K562 (cell line): Measurements from ENCODE around the gene FSHR. TPM values are rescaled to one million over a fixed set of nuclear protein-coding genes. Genes with fewer than 3 reads are reported as not detected.

Source experiments
- ATAC-seq: fragments of 200-7000 bp; cut with Tn5 transposase; 3 replicates; pipeline ENCODE4 v1.9.1; 2020; ENCODE audit warnings: moderate library complexity
- BruUV-seq: library from RNA; stranded (reverse); fragments of 400-500 nt; replicated peaks from 2 replicates; lab custom pipeline; 2021; lab: Mats Ljungman, UMichigan
- CTCF ChIA-PET: fragments of 300-600 bp; formaldehyde crosslinking; extraction: SDS; loops from one replicate; lab custom pipeline; 2021; ENCODE audit warnings: low intra/inter-chr PET ratio; lab: Yijun Ruan, JAX
- POLR2A ChIA-PET: fragments of 300-600, 350-650 bp; sonication (Branson Sonifier 250); formaldehyde crosslinking; extraction: SDS; loops from one replicate; lab custom pipeline; 2021; ENCODE audit warnings: antibody characterized with exemption, inconsistent platforms; lab: Yijun Ruan, JAX
- DNase-seq, 4 experiments: peaks; one replicate each; pipeline versions ENCODE4 v3.0.0 to v3.0.0-alpha.2; 2011 to 2018; ENCODE audit warnings: low spot score in 3 of 4, mixed read lengths in 3 of 4; ENCODE audit errors: extremely low read depth in 1 of 4
- FAIRE-seq: peaks from 2 replicates; lab custom pipeline; 2011; peaks lifted over from hg19 to GRCh38; lab: Jason Lieb, UNC
- H2AFZ ChIP-seq: 2 replicates; pipeline ENCODE4 v1.6.0; 2011; ENCODE audit warnings: low read depth, low read length, control low read depth, inconsistent platforms
- H3K27ac ChIP-seq: fragments of 200-600 bp; 3 replicates; pipeline ENCODE4 v1.8.0; 2011; ENCODE audit warnings: low read depth, mild to moderate bottlenecking, control low read depth, inconsistent platforms, low read length, moderate library complexity, mixed read lengths; ENCODE audit errors: extremely low read depth
- H3K27me3 ChIP-seq, 2 experiments: fragments of 300-600 bp in 1 of 2; 2 replicates in 1 of 2; 3 replicates in 1 of 2; pipeline versions ENCODE4 v1.6.0 to v1.8.0; 2011; ENCODE audit warnings: inconsistent platforms in 2 of 2, low read length in 2 of 2, mild to moderate bottlenecking in 1 of 2, mixed read lengths in 1 of 2, moderate library complexity in 1 of 2; ENCODE audit not compliant: control insufficient read depth in 2 of 2, insufficient read depth in 2 of 2
- H3K36me3 ChIP-seq: fragments of 300-600 bp; 3 replicates; pipeline ENCODE4 v1.8.0; 2011; ENCODE audit warnings: mild to moderate bottlenecking, low read length, inconsistent platforms; ENCODE audit not compliant: control insufficient read depth, insufficient read depth
- H3K4me1 ChIP-seq, 2 experiments: fragments of 200-600 bp in 1 of 2; replicated peaks in 1 of 2; 2 replicates in 1 of 2; 3 replicates in 1 of 2; pipeline versions ENCODE4 v1.5.1 to v1.8.0; 2011; ENCODE audit warnings: inconsistent platforms in 2 of 2, low read length in 2 of 2, mild to moderate bottlenecking in 1 of 2, mixed read lengths in 1 of 2, moderate library complexity in 1 of 2; ENCODE audit not compliant: control insufficient read depth in 2 of 2, insufficient read depth in 2 of 2
- H3K4me2 ChIP-seq: 2 replicates; pipeline ENCODE4 v1.6.1; 2011; ENCODE audit warnings: low read length, control low read depth, inconsistent platforms, mixed read lengths; ENCODE audit not compliant: insufficient read depth
- H3K4me3 ChIP-seq: fragments of 200-600 bp; sonication (generic), shearing (Covaris generic); 2 replicates; pipeline ENCODE4 v1.5.1; 2016; ENCODE audit warnings: control low read depth, inconsistent platforms
- H3K79me2 ChIP-seq: fragments of 200-600 bp; 3 replicates; pipeline ENCODE4 v1.8.0; 2011; ENCODE audit warnings: low read length, inconsistent platforms; ENCODE audit not compliant: control insufficient read depth, insufficient read depth
- H3K9ac ChIP-seq, 2 experiments: 2 replicates each; pipeline versions ENCODE4 v1.6.0 to v1.6.1; 2011; ENCODE audit warnings: low read depth in 2 of 2, low read length in 2 of 2, control low read depth in 1 of 2, inconsistent platforms in 1 of 2, mild to moderate bottlenecking in 1 of 2, mixed read lengths in 1 of 2; ENCODE audit not compliant: insufficient read depth in 1 of 2
- H3K9me1 ChIP-seq: one replicate; pipeline ENCODE4 v1.6.0; 2011; ENCODE audit warnings: inconsistent platforms, mild to moderate bottlenecking, low read length, moderate library complexity; ENCODE audit not compliant: control insufficient read depth, insufficient read depth
- H3K9me3 ChIP-seq: replicated peaks from 2 replicates; pipeline ENCODE4 v1.5.1; 2011; ENCODE audit warnings: low read depth, low read length, inconsistent platforms; ENCODE audit not compliant: control insufficient read depth, insufficient read depth
- H4K20me1 ChIP-seq: replicated peaks from 2 replicates; pipeline ENCODE4 v1.6.1; 2011; ENCODE audit warnings: low read length, inconsistent platforms, mixed read lengths; ENCODE audit not compliant: control insufficient read depth, insufficient read depth
- ARID3A ChIP-seq: IDR thresholded peaks from 2 replicates; pipeline ENCODE4 v1.6.1; 2012; ENCODE audit warnings: low read depth, low read length, improper control_type of control experiment, borderline replicate concordance
- ATF6 ChIP-seq: sonication (generic); formaldehyde crosslinking; IDR thresholded peaks from 2 replicates; pipeline ENCODE4 v1.4.0; 2020; ENCODE audit warnings: mild to moderate bottlenecking, missing genetic modification reagents
- CREB5 ChIP-seq: fragments of 250-450 bp; sonication (Bioruptor Pico); IDR thresholded peaks from 2 replicates; pipeline ENCODE4 v1.5.0; 2020; ENCODE audit warnings: mild to moderate bottlenecking
- NR2F6 ChIP-seq: fragments of 450-650 bp; formaldehyde crosslinking; IDR thresholded peaks from 2 replicates; pipeline ENCODE4 v1.4.0; 2020; ENCODE audit warnings: mild to moderate bottlenecking
- RERE ChIP-seq: sonication (generic); formaldehyde crosslinking; IDR thresholded peaks from 2 replicates; pipeline ENCODE4 v1.8.0; 2023; ENCODE audit warnings: missing genetic modification reagents, mild to moderate bottlenecking, borderline replicate concordance
- RFX5 ChIP-seq: IDR thresholded peaks from 2 replicates; pipeline ENCODE4 v1.6.1; 2011; ENCODE audit warnings: low read depth, mild to moderate bottlenecking, improper control_type of control experiment, low read length
- ZBTB26 ChIP-seq: fragments of 450-650 bp; formaldehyde crosslinking; IDR thresholded peaks from 2 replicates; pipeline ENCODE4 v1.4.0; 2022; ENCODE audit warnings: missing genetic modification characterization
- ZNF431 ChIP-seq: sonication (generic); formaldehyde crosslinking; IDR thresholded peaks from 2 replicates; pipeline ENCODE4 v1.8.0; 2022; ENCODE audit warnings: mild to moderate bottlenecking, missing genetic modification reagents
- WGBS: fragments of 100-300 bp; shearing (Covaris generic); methylation state at CpG from one replicate; pipeline ENCODE4 v1.1.6; 2016; ENCODE audit warnings: low coverage, mixed read lengths; ENCODE audit not compliant: insufficient coverage; ENCODE audit errors: missing lambda C conversion rate; 5-methylcytosine and 5-hydroxymethylcytosine counted together
- in situ Hi-C: fragments of 300-500 bp; cut with MboI; formaldehyde crosslinking; loops from 4 replicates; pipeline ENCODE4 v1.15.0; 2018; ENCODE audit warnings: inconsistent platforms, mixed read lengths
- intact Hi-C: fragments of 100-400 bp; cut with micrococcal nuclease; formaldehyde crosslinking; loops from 2 replicates; pipeline ENCODE4 v1.14.2; 2022
- polyA plus RNA-seq, 8 experiments: library from polyadenylated mRNA; depleted of rRNA in 4 of 8; stranded (reverse) in 5 of 8; unstranded in 3 of 8; fragments of >200 nt; fragmentation: Nextera tagmentation in 2 of 8; fragmentation: Illumina TruSeq in 1 of 8; extraction: Ambion mirVana in 2 of 8; extraction: Trizol in 1 of 8; gene quantifications; 2 replicates each; pipeline versions ENCODE4 v1.2.1 to v1.2.3, GENCODE V29; 2011 to 2014; ENCODE audit warnings: inconsistent platforms in 1 of 8, missing spikeins in 1 of 8
- total RNA-seq, 7 experiments: library from RNA; depleted of rRNA in 6 of 7; stranded (reverse); fragments of >200 nt in 6 of 7; fragmentation: Illumina TruSeq in 2 of 7; extraction: Trizol in 2 of 7; gene quantifications; 2 replicates each; pipeline versions ENCODE4 v1.2.1 to v1.2.3, GENCODE V29; 2011 to 2021; ENCODE audit warnings: low replicate concordance in 1 of 7

Gene FSHR
- total and polyA plus RNA-seq, 9 of the 15 experiments (the other 6 are each of a cell fraction or from before 2014, with no cell fraction given) = not detected

GRCh38 chr2:48954311-48954710 is 200.0 kb downstream of the FSHR start:
- H3K36me3 ChIP-seq = no peaks in the 10 kb centered on the region
- no peaks in the 10 kb centered on the region for H4K20me1 ChIP-seq
- CTCF ChIA-PET = no interaction called here
- H2AFZ ChIP-seq = no peak overlapping the region
- no peak overlapping the region for H3K4me2 ChIP-seq
- DNase-seq (no peak), FAIRE-seq (no peak), ATAC-seq (no peak)
- H3K27ac ChIP-seq = no peak overlapping the region
- POLR2A ChIA-PET = no interaction called here
- H3K4me3 ChIP-seq = no peak overlapping the region
- 2% methylated on average over 3 of the region's 3 CpGs for WGBS
- no peak overlapping the region for H3K9ac ChIP-seq
- no peaks in the 10 kb centered on the region for H3K27me3 ChIP-seq
- no peaks in the 10 kb centered on the region for H3K79me2 ChIP-seq
- H3K9me1 ChIP-seq = no peaks in the 10 kb centered on the region
- H3K9me3 ChIP-seq = no peaks in the 10 kb centered on the region
- H3K4me1 ChIP-seq = no peaks in the 10 kb centered on the region
- intact Hi-C loops (no loop called here), in situ Hi-C loops (loop anchor here (25.0 kb wide), 1 partner anchor 1533 kb away; no protein-coding TSS in a partner anchor)
- no TSS peak for BruUV-seq
- TF ChIP-seq ARID3A (no peak), ATF6 (CRISPR knock-in tag) (no peak), ZNF431 (no peak), NR2F6 (CRISPR knock-in tag) (no peak), CREB5 (no peak), RFX5 (no peak), RERE (CRISPR knock-in tag) (no peak), ZBTB26 (no peak)
